Testis (tissue), 5 donors: ENCODE results near the gene NPSR1. TPM values are rescaled to one million over a fixed set of nuclear protein-coding genes. Genes with fewer than 3 reads are reported as not detected.
"Not testable (repeated sequence)": the region's sequence is repeated elsewhere in the genome, so short reads cannot be mapped to it uniquely, and the experiment has no call there.

Experiments
- DNase-seq: peaks from one replicate; pipeline ENCODE4 v3.0.0-alpha.2; 2019
- H3K27ac ChIP-seq, 2 donors: fragments of 200-600 bp; sonication (generic); one replicate each; pipeline ENCODE4 v1.5.1; 2019
- H3K27me3 ChIP-seq: fragments of 200-600 bp; sonication (generic); one replicate; pipeline ENCODE4 v1.5.1; 2019
- H3K36me3 ChIP-seq: fragments of 200-600 bp; sonication (generic); one replicate; pipeline ENCODE4 v1.5.1; 2017; ENCODE audit warnings: low read depth; ENCODE audit errors: missing control alignments
- H3K4me1 ChIP-seq: fragments of 200-600 bp; sonication (generic); one replicate; pipeline ENCODE4 v1.5.1; 2019
- H3K4me3 ChIP-seq, 2 donors: fragments of 200-600 bp; sonication (generic); one replicate each; pipeline ENCODE4 v1.5.1; 2017 to 2019
- H3K9me3 ChIP-seq: fragments of 200-600 bp; sonication (generic); one replicate; pipeline ENCODE4 v1.5.1; 2017
- CTCF ChIP-seq, 3 experiments: fragments of 450-650 bp in 2 of 3; fragments of 200-600 bp in 1 of 3; sonication (generic) in 1 of 3; IDR thresholded peaks; one replicate each; pipeline ENCODE4 v1.5.1; 2016 to 2019; ENCODE audit warnings: antibody characterized with exemption in 3 of 3, mild to moderate bottlenecking in 2 of 3, moderate library complexity in 1 of 3
- POLR2A ChIP-seq: fragments of 450-650 bp; IDR thresholded peaks from one replicate; pipeline ENCODE4 v1.6.1; 2017; ENCODE audit warnings: antibody characterized with exemption, mild to moderate bottlenecking, moderate library complexity
- WGBS, 2 donors: methylation state at CpG; one replicate each; pipeline ENCODE4 v1.1.5; 2018; 5-methylcytosine and 5-hydroxymethylcytosine counted together
- intact Hi-C: fragments of 100-400 bp; cut with DNase I; formaldehyde crosslinking; loops from one replicate; pipeline ENCODE4 v1.15.1; 2023; ENCODE audit warnings: low total_unique reads
- long read RNA-seq, 2 donors: transcript quantifications; one replicate each; lab custom pipeline, GENCODE V29; 2026
- polyA plus RNA-seq: library from polyadenylated mRNA; stranded (reverse); fragments of 350-450 nt; fragmentation: Illumina TruSeq; extraction: RNeasy Lipid Tissue Mini Kit (QIAGEN cat#74804); gene quantifications from one replicate; pipeline ENCODE4 v1.2.3, GENCODE V29; 2014; ENCODE audit warnings: low read depth, low replicate concordance; ENCODE audit not compliant: insufficient read depth
- total RNA-seq, 2 donors: library from RNA; depleted of rRNA; stranded (reverse); fragments of >200 nt; gene quantifications; one replicate each; pipeline ENCODE4 v1.2.3, GENCODE V29; 2016

NPSR1 gene
- total RNA-seq, result under 1 TPM in 1 of 2 donors, not detected in 1; 0.25 TPM
- polyA plus RNA-seq, result 0.54 TPM
- long read RNA-seq, donor 1, result 0 reads
- long read RNA-seq, donor 2, partial matches to known transcripts, result 0 of 5 reads
- long read RNA-seq, donor 2, other reads (novel, unspliced or antisense), result 5 of 5 reads

- H3K27me3 ChIP-seq, result no peaks in the 10 kb centered on the region
- H3K9me3 ChIP-seq, result no peaks in the 10 kb centered on the region
- no peak within 1 kb of the TSS for H3K27ac ChIP-seq
- no peak within 1 kb of the TSS for H3K4me3 ChIP-seq
- no peak for TF ChIP-seq POLR2A
- no peak for TF ChIP-seq CTCF (IDR thresholded peaks at IDR 0.05)
- H3K36me3 ChIP-seq, result no peaks in the 10 kb centered on the region
- 75 to 87% methylated on average over 8 of the region's 8 CpGs for WGBS, 2 donors
- DNase-seq, result no peak
- no peaks in the 10 kb centered on the region for H3K4me1 ChIP-seq
- intact Hi-C loops, result no loop called here
Observed at GRCh38 chr7:34657632-34658268, at the start of gene NPSR1. Gene NPSR1, plus strand, starts transcription at chr7:34658218. Its CDS starts 195 bp downstream, at chr7:34658413.

DNA sequence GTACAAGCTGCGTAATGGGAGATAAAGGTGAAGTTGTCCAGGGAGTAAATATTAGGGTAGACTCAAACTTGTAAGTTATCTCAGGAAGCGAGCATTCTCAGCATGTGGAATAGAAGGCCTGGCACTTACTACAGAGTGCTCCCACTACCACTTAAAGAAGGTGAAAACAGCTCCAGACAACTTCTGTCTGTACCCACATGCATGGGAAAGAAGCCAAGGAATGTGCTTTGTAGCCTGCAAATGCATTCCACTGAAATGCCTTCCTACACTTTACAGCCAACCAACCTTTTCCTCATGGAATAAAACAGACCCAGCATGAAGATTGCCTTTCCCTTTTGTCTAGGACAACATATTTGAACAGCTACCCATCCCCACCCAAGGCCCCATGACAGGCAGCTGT is 45.4 kb upstream of the NPSR1 start:
- TF ChIP-seq CTCF (IDR thresholded peaks at IDR 0.05) (no peak), POLR2A (no peak)
- no peaks in the 10 kb centered on the region for H3K36me3 ChIP-seq
- intact Hi-C loops, result no loop called here
- no peak overlapping the region for H3K27ac ChIP-seq
- WGBS, 2 donors, result 57 to 64% methylated on average over 2 of the region's 2 CpGs
- no peaks in the 10 kb centered on the region for H3K9me3 ChIP-seq
- no peaks in the 10 kb centered on the region for H3K4me1 ChIP-seq
- no peak overlapping the region for H3K4me3 ChIP-seq
- no peak for DNase-seq
- H3K27me3 ChIP-seq, result no peaks in the 10 kb centered on the region

DNA sequence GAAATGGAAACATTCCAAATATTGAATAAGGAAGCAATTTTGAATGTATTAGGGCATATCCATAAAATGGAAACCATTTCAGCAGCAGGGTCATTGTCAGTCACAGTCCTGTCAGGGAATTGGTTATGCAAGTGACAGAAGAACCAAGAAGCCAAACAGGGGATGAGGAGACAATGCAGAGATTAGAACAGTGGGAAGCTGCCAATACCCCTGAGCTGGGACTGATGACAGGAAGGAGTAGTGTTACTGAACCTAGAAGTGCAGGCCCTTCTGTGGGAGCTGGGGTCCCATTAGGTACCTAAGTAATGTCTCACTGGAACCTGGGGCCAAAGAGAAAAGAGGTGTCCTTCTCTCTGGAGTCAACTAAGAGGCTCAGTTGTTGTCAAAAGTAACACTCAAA is 37.6 kb upstream of the NPSR1 start:
- H3K4me1 ChIP-seq, result no peaks in the 10 kb centered on the region
- no peak overlapping the region for H3K4me3 ChIP-seq
- H3K27ac ChIP-seq, result no peak overlapping the region
- H3K9me3 ChIP-seq, result no peaks in the 10 kb centered on the region
- H3K27me3 ChIP-seq, result no peaks in the 10 kb centered on the region
- intact Hi-C loops, result no loop called here
- DNase-seq, result no peak
- H3K36me3 ChIP-seq, result no peaks in the 10 kb centered on the region
- TF ChIP-seq CTCF (IDR thresholded peaks at IDR 0.05), result no peak
- no peak for TF ChIP-seq POLR2A

DNA sequence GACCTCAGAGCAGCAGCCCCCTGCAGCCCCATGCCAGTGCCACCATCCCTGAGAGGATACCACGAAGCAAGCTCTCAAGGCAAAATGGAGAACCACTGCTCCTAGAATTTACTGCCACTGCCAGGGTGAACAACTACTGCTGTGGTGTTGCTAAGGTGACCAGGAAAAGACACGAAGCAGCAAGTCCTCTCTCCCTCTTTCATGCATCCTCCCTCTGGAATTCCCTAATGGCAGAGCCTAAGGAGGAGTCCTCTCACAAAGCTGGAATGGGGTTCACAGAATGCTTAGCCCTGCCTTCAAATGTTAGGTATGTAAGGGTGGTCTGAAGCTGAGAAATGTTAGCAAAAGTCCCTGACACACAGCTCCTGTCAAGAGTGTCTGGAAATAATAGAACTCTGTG is 35.8 kb upstream of the NPSR1 start:
- TF ChIP-seq POLR2A, result no peak
- TF ChIP-seq CTCF (IDR thresholded peaks at IDR 0.05), result no peak
- H3K4me1 ChIP-seq, result no peaks in the 10 kb centered on the region
- H3K4me3 ChIP-seq, result no peak overlapping the region
- no peaks in the 10 kb centered on the region for H3K9me3 ChIP-seq
- intact Hi-C loops, result no loop called here
- no peak for DNase-seq
- no peaks in the 10 kb centered on the region for H3K27me3 ChIP-seq
- no peak overlapping the region for H3K27ac ChIP-seq
- WGBS, 2 donors, result 37 to 42% methylated on average over 2 of the region's 2 CpGs
- H3K36me3 ChIP-seq, result no peaks in the 10 kb centered on the region

- WGBS, 2 donors, result 83 to 88% methylated on average over 4 of the region's 4 CpGs
- Histone ChIP-seq H3K27me3 (no peaks in the 10 kb centered on the region), H3K4me3 (no peak overlapping the region), H3K4me1 (no peaks in the 10 kb centered on the region), H3K9me3 (no peaks in the 10 kb centered on the region), H3K27ac (no peak overlapping the region), H3K36me3 (no peaks in the 10 kb centered on the region)
- intact Hi-C loops, result no loop called here
- no peak for TF ChIP-seq POLR2A
- no peak for TF ChIP-seq CTCF (IDR thresholded peaks at IDR 0.05)
- no peak for DNase-seq
Observed at GRCh38 chr7:34622771-34623250, 35.2 kb upstream of the NPSR1 start.

DNA sequence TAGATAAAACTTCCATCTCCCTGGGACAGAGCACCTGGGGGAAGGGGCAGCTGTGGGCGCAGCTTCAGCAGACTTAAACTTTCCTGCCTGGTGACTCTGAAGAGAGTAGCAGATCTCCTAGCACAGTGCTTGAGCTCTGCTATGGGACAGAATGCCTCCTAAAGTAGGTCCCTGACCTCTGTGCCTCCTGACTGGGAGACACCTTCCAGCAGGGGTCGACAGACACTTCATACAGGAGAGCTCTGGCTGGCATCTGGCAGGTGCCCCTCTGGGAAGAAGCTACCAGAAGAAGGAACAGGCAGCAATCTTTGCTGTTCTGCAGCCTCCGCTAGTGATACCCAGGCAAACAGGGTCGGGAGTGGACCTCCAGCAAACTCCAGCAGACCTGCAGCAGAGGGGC is 29.4 kb upstream of the NPSR1 start:
- 72 to 73% methylated on average over 4 of the region's 4 CpGs for WGBS, 2 donors
- H3K27me3 ChIP-seq, H3K4me1 ChIP-seq, H3K9me3 ChIP-seq, H3K36me3 ChIP-seq, H3K27ac ChIP-seq, H3K4me3 ChIP-seq, DNase-seq, intact Hi-C loops: not testable (repeated sequence)
